ENCODE data around the gene NRARP. TPM values are rescaled to one million over a fixed set of nuclear protein-coding genes. Genes with fewer than 3 reads are reported as not detected.
A peak's percentile ranks its signal among the peaks of the same experiment; 100 is the strongest.

NRARP gene
- total RNA-seq, 1 donor: 0.09 TPM

DNA sequence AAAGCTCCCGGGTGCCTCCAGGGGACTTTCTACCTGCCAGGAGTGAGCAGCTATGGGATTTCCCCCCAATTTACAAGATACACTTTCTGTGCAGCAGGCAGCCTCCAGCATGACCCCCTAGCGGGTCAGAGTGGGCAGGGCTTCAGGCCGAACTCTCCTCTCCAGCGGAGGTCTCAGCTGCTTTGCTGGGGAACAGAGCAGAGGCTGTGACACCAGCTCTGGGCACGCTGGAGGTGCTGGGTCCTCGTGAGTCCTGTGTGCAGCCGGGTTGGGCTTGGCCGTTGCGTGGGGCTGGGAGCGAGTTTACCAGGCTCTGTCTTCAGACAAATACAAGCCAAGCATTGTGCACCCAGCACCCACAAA, 2.9 kb downstream of the NRARP start:
- DNase-seq (ENCODE audit: low read depth): no peak
- TF ChIP-seq, protein P1, sequence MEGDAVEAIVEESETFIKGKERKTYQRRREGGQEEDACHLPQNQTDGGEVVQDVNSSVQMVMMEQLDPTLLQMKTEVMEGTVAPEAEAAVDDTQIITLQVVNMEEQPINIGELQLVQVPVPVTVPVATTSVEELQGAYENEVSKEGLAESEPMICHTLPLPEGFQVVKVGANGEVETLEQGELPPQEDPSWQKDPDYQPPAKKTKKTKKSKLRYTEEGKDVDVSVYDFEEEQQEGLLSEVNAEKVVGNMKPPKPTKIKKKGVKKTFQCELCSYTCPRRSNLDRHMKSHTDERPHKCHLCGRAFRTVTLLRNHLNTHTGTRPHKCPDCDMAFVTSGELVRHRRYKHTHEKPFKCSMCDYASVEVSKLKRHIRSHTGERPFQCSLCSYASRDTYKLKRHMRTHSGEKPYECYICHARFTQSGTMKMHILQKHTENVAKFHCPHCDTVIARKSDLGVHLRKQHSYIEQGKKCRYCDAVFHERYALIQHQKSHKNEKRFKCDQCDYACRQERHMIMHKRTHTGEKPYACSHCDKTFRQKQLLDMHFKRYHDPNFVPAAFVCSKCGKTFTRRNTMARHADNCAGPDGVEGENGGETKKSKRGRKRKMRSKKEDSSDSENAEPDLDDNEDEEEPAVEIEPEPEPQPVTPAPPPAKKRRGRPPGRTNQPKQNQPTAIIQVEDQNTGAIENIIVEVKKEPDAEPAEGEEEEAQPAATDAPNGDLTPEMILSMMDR (IDR thresholded peaks at IDR 0.05; ENCODE audit: insufficient read depth, low read length): no peak
- H3K4me3 ChIP-seq (ENCODE audit: low read depth, low read length): no peak overlapping the region

DNA sequence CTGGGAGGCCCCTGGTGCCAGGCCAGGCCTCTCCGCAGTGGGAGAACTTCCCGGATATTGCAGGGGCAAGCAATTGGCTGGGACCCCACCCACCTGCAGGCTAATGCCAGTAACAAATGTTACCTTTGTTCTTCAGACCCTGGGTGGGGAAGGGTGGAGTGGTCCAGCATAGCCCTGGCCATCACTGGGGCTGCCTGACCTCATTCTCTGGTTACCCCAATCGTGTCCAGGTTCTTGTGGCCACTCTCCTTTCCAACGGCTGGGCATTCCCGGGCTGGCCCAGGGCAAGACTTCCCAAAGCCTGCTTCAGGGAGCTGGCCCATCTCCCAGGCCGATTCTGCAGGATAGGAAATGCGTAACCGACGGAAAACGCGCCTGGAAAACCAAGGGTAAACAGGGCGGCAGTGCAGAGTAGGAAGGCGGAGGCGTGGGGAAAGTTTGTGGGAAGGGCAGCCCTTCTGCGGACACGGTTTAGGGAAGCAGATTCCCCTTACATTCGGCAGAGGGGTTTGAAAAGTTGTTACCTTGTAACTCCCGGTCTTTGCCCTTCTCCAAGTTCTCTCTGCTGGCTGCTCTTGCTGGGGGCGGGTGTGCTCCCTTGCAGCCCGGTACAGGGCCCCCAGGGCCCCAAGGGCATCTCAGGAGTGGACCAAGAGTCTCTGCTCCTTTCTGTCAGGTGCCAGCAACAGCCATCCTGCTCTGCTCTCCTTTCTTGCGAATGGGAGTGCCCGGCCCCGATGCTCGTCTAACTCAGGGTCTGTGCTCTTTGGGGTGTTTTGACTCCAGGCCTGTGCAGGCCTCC, 3.5 kb downstream of the NRARP start:
- TF ChIP-seq, protein P1 (IDR thresholded peaks at IDR 0.05; ENCODE audit: insufficient read depth, low read length): no peak
- peak; percentile 54 for DNase-seq (ENCODE audit: low read depth)
- no peak overlapping the region for H3K4me3 ChIP-seq (ENCODE audit: low read depth, low read length)

DNA sequence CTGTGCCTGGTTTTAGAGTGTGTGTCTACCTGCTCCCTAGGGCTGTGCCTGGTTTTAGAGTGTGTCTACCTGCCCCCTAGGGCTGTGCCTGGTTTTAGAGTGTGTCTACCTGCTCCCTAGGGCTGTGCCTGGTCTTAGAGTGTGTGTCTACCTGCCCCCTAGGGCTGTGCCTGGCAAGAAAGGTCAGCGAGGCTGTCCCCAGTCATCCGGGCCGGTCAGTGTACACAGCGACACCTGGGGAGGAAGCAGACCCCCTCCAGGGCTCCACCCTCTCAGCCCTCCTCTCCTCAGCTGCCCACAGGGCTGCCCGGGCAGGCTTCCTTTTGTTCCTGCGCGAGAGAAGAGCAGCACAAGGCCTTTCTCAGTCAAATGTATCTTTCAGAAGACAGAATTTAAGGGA, 4.1 kb downstream of the NRARP start:
- H3K4me3 ChIP-seq (ENCODE audit: low read depth, low read length): no peak overlapping the region
- no peak for DNase-seq (ENCODE audit: low read depth)
- TF ChIP-seq, protein P1 (IDR thresholded peaks at IDR 0.05; ENCODE audit: insufficient read depth, low read length): no peak

DNA sequence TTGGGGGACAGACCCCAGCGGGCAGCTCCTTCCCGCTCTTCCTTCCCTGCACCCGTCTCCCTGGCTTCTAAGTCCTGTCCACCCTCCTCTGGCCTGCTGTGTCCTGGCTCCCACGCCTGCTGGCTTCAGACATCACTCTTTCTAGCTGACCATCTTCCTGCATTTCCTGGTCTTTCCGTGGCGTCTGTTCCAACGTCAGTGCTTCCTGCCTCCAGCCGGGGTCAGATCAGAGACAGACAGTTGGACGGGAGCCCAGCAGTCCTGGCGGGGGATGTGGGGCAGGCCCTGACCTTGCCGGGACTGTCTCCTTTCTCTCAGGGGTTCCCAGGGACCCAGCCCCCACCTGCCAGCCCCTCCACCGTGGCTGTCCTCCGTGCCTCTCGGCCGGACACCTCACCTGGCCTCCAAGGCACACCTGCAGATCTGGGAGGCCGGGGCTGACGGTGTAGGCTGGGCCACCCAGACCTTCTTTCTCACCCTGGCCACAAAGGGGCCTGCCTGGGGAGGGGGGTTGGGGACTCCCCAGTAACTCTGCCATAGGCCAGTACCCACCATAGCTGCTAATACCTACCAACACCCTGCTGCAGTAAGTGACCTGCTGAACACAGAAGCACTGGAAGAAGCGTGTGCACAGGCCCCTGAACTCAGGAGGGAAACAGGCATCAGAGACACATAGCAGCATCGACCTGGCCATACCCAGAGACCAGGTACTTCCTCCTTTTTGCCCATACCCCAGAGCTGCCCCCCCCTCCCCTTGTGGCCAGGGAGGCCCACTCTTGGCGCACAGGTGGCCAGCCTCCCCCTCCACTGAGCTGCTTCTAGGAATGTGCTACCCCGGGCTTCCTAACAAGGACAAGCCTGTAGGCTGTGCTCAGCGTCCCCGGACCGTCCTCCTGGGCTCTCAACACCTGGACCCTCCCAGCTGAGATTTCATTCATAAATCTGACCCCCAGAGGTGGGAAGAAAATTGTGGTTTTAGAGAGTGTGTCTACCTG, 5.1 kb downstream of the NRARP start:
- TF ChIP-seq, protein P1 (IDR thresholded peaks at IDR 0.05; ENCODE audit: insufficient read depth, low read length): no peak
- DNase-seq (ENCODE audit: low read depth): peak; percentile 46
- no peak overlapping the region for H3K4me3 ChIP-seq (ENCODE audit: low read depth, low read length)

DNA sequence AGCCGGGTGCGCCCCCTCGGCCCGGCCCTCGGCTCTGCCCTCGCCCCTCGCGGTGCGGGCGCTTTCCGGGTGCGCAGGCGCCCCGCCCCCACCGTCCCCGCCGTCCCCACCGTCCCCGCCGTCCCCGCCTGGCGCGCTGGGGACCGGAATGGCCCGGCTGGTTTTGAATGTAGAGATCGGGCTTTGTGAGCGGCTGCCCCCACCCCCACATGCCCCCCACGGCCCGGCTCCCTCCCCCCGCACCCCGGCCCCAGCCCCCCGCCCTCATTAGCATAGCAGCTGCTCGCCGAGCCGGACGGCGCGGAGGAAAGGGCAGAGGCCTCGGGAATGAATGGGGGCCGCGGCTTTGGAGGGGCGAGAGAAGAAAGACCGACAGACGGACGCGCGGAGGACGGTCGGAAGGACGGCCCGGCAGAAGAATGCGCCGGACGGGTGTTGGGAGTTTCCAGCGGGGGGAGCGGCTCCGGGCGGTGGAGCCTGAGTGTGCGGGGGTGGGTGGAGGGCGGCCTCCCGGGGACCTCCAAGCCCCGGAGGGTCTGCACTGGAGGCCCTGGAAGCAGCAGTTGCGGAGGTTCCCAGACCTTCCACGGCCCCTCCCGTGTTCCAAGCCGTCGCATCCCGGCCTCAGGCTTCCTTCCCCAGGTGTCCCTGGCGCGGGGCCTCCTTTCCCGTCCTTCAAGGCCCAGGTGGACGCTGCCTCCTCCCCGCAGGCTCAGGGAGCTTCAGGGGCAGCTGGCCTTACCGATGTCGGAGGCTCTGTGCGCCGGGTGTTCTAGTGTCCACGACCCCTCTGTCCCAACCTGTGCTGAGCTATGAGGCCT, 6.0 kb downstream of the NRARP start:
- no peak overlapping the region for H3K4me3 ChIP-seq (ENCODE audit: low read depth, low read length)
- no peak for DNase-seq (ENCODE audit: low read depth)
- TF ChIP-seq, protein P1 (IDR thresholded peaks at IDR 0.05; ENCODE audit: insufficient read depth, low read length): no peak

DNA sequence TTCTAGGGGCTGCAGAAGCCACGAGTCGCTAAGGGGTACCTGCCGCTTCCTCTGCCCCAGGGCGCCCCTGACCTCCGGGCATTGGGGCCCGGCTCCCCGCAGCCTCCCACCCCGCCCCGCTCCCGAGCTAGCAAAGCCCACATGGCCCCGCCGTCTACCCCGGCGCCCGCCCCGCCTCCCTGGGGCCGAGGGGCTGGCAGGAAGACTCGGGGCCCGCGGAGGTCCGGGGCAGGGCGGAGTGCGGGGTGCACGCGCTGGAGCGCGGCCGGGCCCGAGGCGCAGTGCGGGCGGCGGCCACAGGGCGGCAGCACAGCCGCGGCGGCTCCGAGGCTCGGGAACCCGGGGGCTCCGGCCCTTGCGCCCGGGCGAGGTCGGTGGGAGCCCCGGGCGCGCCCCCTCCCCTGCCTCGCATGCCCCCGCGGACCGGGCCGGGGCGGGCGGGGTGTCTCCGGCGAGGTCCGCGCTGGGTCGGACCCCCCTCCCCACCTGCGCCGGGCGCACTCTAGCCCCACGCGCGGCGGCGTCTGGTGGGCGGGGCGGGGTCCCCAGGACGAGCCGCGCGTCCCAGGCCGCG, 6.7 kb downstream of the NRARP start:
- peak overlapping the region; percentile 28 for H3K4me3 ChIP-seq (ENCODE audit: low read depth, low read length)
- no peak for DNase-seq (ENCODE audit: low read depth)

More for the DNA sequence above, 6.7 kb downstream of the NRARP start:
- TF ChIP-seq, protein P1 (IDR thresholded peaks at IDR 0.05; ENCODE audit: insufficient read depth, low read length): peak; percentile 49

All from fibroblast of the aortic adventitia (primary cell).